ENCODE measurements around the gene KCNMB2. TPM values are rescaled to one million over a fixed set of nuclear protein-coding genes. Genes with fewer than 3 reads are reported as not detected.

Gene KCNMB2
- polyA plus RNA-seq, 1 of the 3 experiments (the other 2 are of a cell fraction): not detected

- no peak overlapping the region for H3K4me2 ChIP-seq
- no peak for DNase-seq
- no peak overlapping the region for H3K27ac ChIP-seq (ENCODE audit: low read depth in 2 of 2, low read length in 1 of 2)
- CTCF ChIA-PET: no interaction called here
- H3K4me1 ChIP-seq (ENCODE audit: control insufficient read depth in 1 of 2, insufficient read depth in 2 of 2, low read depth in 1 of 2, low read length in 1 of 2): no peaks in the 10 kb centered on the region
- H3K9me3 ChIP-seq: no peaks in the 10 kb centered on the region
- H3K79me2 ChIP-seq (ENCODE audit: insufficient read depth): no peaks in the 10 kb centered on the region
- no peak overlapping the region for H3K9ac ChIP-seq
- no peak overlapping the region for H3K4me3 ChIP-seq (ENCODE audit: low read depth in 2 of 2, low read length in 1 of 2)
- H3K27me3 ChIP-seq (ENCODE audit: insufficient read depth): no peaks in the 10 kb centered on the region
- TF ChIP-seq ZBTB33 (IDR thresholded peaks at IDR 0.05; ENCODE audit: borderline replicate concordance, low read depth) (no peak), IRF3 (IDR thresholded peaks at IDR 0.05; ENCODE audit: low read depth, low read length) (no peak), CHD2 (IDR thresholded peaks at IDR 0.05; ENCODE audit: low read length, partially characterized antibody) (no peak), JUND (IDR thresholded peaks at IDR 0.05) (no peak), TEAD4 (IDR thresholded peaks at IDR 0.05; ENCODE audit: borderline replicate concordance, insufficient read depth) (no peak), PBX3 (IDR thresholded peaks at IDR 0.05) (no peak), SIN3A (IDR thresholded peaks at IDR 0.05; ENCODE audit: borderline replicate concordance, low read depth, low read length) (no peak), TAF1 (IDR thresholded peaks at IDR 0.05; ENCODE audit: borderline replicate concordance, low read depth, low read length) (no peak), GABPA (IDR thresholded peaks at IDR 0.05; ENCODE audit: low read depth) (no peak), USF1 (IDR thresholded peaks at IDR 0.05; ENCODE audit: borderline replicate concordance, low read depth) (no peak)
- 11% methylated on average over 3 of the region's 3 CpGs for whole genome bisulfite sequencing (ENCODE audit: low lambda C conversion rate)
- H4K20me1 ChIP-seq (ENCODE audit: insufficient read depth): no peaks in the 10 kb centered on the region
- H2AFZ ChIP-seq (ENCODE audit: low read depth): no peak overlapping the region
- no peaks in the 10 kb centered on the region for H3K9me2 ChIP-seq
- no peaks in the 10 kb centered on the region for H3K36me3 ChIP-seq (replicated peaks in 1 of 2; ENCODE audit: control insufficient read depth in 1 of 2, insufficient read depth in 2 of 2, low read length in 1 of 2)
- H3F3A ChIP-seq (replicated peaks; ENCODE audit: insufficient read depth): no peaks in the 10 kb centered on the region
- POLR2A ChIA-PET: no interaction called here
These were observed 101.6 kb downstream of the KCNMB2 start for GRCh38 chr3:178637802-178638201.

GRCh38 chr3:178645503-178645902, 109.3 kb downstream of the KCNMB2 start:
- Histone ChIP-seq H3K4me1 (ENCODE audit: control insufficient read depth in 1 of 2, insufficient read depth in 2 of 2, low read depth in 1 of 2, low read length in 1 of 2) (peaks cover 0 to 15% of the 10 kb centered on the region in 2 experiments; a peak in 2 of 4 replicates), H3K79me2 (ENCODE audit: insufficient read depth) (no peaks in the 10 kb centered on the region), H3K4me3 (ENCODE audit: low read depth in 2 of 2, low read length in 1 of 2) (no peak overlapping the region), H3K9me2 (no peaks in the 10 kb centered on the region), H3K9ac (no peak overlapping the region), H3F3A (replicated peaks; ENCODE audit: insufficient read depth) (no peaks in the 10 kb centered on the region), H3K9me3 (no peaks in the 10 kb centered on the region), H4K20me1 (ENCODE audit: insufficient read depth) (no peaks in the 10 kb centered on the region), H3K36me3 (replicated peaks in 1 of 2; ENCODE audit: control insufficient read depth in 1 of 2, insufficient read depth in 2 of 2, low read length in 1 of 2) (no peaks in the 10 kb centered on the region), H3K27me3 (ENCODE audit: insufficient read depth) (no peaks in the 10 kb centered on the region), H3K4me2 (no peak overlapping the region), H2AFZ (ENCODE audit: low read depth) (no peak overlapping the region), H3K27ac (ENCODE audit: low read depth in 2 of 2, low read length in 1 of 2) (peak overlapping the region in 1 of 2 experiments; percentile 93; a peak in 2 of 4 replicates)
- no peak for TF ChIP-seq GATA2 (CRISPR knock-in tag; IDR thresholded peaks at IDR 0.05)
- TF ChIP-seq RAD21 (IDR thresholded peaks at IDR 0.05; ENCODE audit: low read length): peak; percentile 24
- TF ChIP-seq EP300 (IDR thresholded peaks at IDR 0.05; ENCODE audit: borderline replicate concordance in 1 of 2, low read depth in 1 of 2, low read length in 1 of 2): peak in 1 of 2 experiments; percentile 71; a peak in 1 of 4 replicates
- TF ChIP-seq NRF1 (IDR thresholded peaks at IDR 0.05; ENCODE audit: low read depth, low read length): no peak
- TF ChIP-seq RCOR1 (IDR thresholded peaks at IDR 0.05; ENCODE audit: low read length): peak; percentile 79
- peak; percentile 72 for TF ChIP-seq CHD2 (IDR thresholded peaks at IDR 0.05; ENCODE audit: low read length, partially characterized antibody)
- ChIA-PET POLR2A (interaction anchor here (0.6 kb wide), 1 partner anchor 23 kb away, joined by 3 read pairs; no protein-coding TSS in a partner anchor), CTCF (no interaction called here)
- peak; percentile 52 for DNase-seq
- WGBS (ENCODE audit: low lambda C conversion rate): 13% methylated on average over 1 of the region's 3 CpGs

Data from SK-N-SH (cell line).